ENCODE measurements around the gene OPTC.

OPTC gene

GRCh38 chr1:203451836-203452784 lies 41.8 kb upstream of the OPTC start:
- peak; percentile 64 for FAIRE-seq
- DNase-seq (ENCODE audit: insufficient read length, low spot score), result no peak
- TF ChIP-seq CTCF (IDR thresholded peaks at IDR 0.05; ENCODE audit: insufficient read depth, missing control alignments), result no peak

GRCh38 chr1:203453016-203453415 lies 40.9 kb upstream of the OPTC start:
- TF ChIP-seq CTCF (IDR thresholded peaks at IDR 0.05; ENCODE audit: insufficient read depth, missing control alignments), result no peak
- no peak for FAIRE-seq
- no peak for DNase-seq (ENCODE audit: insufficient read length, low spot score)

GRCh38 chr1:203453616-203454015 lies 40.3 kb upstream of the OPTC start:
- no peak for DNase-seq (ENCODE audit: insufficient read length, low spot score)
- TF ChIP-seq CTCF (IDR thresholded peaks at IDR 0.05; ENCODE audit: insufficient read depth, missing control alignments), result no peak
- FAIRE-seq, result no peak

- no peak for FAIRE-seq
These were observed 38.9 kb upstream of the OPTC start for GRCh38 chr1:203454986-203455471.

GRCh38 chr1:203455706-203456105 lies 38.2 kb upstream of the OPTC start:
- TF ChIP-seq CTCF (IDR thresholded peaks at IDR 0.05; ENCODE audit: insufficient read depth, missing control alignments), result no peak
- no peak for DNase-seq (ENCODE audit: insufficient read length, low spot score)
- FAIRE-seq, result no peak

More at GRCh38 chr1:203454986-203455471, 38.9 kb upstream of the OPTC start:
- no peak for DNase-seq (ENCODE audit: insufficient read length, low spot score)
- no peak for TF ChIP-seq CTCF (IDR thresholded peaks at IDR 0.05; ENCODE audit: insufficient read depth, missing control alignments)

- TF ChIP-seq CTCF (IDR thresholded peaks at IDR 0.05; ENCODE audit: insufficient read depth, missing control alignments), result no peak
- no peak for FAIRE-seq
- no peak for DNase-seq (ENCODE audit: insufficient read length, low spot score)
These were observed 37.4 kb upstream of the OPTC start for GRCh38 chr1:203456577-203456976.

- no peak for DNase-seq (ENCODE audit: insufficient read length, low spot score)
- no peak for TF ChIP-seq CTCF (IDR thresholded peaks at IDR 0.05; ENCODE audit: insufficient read depth, missing control alignments)
- FAIRE-seq, result no peak
These were observed 35.9 kb upstream of the OPTC start for GRCh38 chr1:203458078-203458477.
